Endothelial cell (in vitro differentiated cells): Measurements from ENCODE around the gene PCLO. TPM values are rescaled to one million over a fixed set of nuclear protein-coding genes. Genes with fewer than 3 reads are reported as not detected.
"Not testable (repeated sequence)": the region's sequence is repeated elsewhere in the genome, so short reads cannot be mapped to it uniquely, and the experiment has no call there.

Source experiments
- DNase-seq: peaks from one replicate; pipeline ENCODE4 v3.0.0; 2021; ENCODE audit warnings: low spot score
- H3K27ac Mint-ChIP-seq: one replicate; pipeline ENCODE4 v1.8.0; 2021; ENCODE audit warnings: mixed read lengths, inconsistent platforms; ENCODE audit not compliant: unreplicated experiment
- H3K27me3 Mint-ChIP-seq: one replicate; pipeline ENCODE4 v1.8.0; 2021; ENCODE audit warnings: mild to moderate bottlenecking, moderate library complexity, mixed read lengths, inconsistent platforms; ENCODE audit not compliant: unreplicated experiment
- H3K36me3 Mint-ChIP-seq: one replicate; pipeline ENCODE4 v1.8.0; 2021; ENCODE audit warnings: mild to moderate bottlenecking, low read depth, mixed read lengths, inconsistent platforms; ENCODE audit not compliant: unreplicated experiment
- H3K4me1 Mint-ChIP-seq: one replicate; pipeline ENCODE4 v1.8.0; 2021; ENCODE audit warnings: mild to moderate bottlenecking, mixed read lengths, inconsistent platforms; ENCODE audit not compliant: unreplicated experiment
- H3K4me3 Mint-ChIP-seq: one replicate; pipeline ENCODE4 v1.8.0; 2021; ENCODE audit warnings: mild to moderate bottlenecking, mixed read lengths, inconsistent platforms; ENCODE audit not compliant: unreplicated experiment
- H3K9me3 Mint-ChIP-seq: one replicate; pipeline ENCODE4 v1.8.0; 2021; ENCODE audit warnings: mixed read lengths, inconsistent platforms; ENCODE audit not compliant: unreplicated experiment
- total RNA-seq: library from RNA; stranded (reverse); fragmentation: NEBNext Ultra II Directional; extraction: Animal tissue kit (Norgen Biotek cat#: 25700); gene quantifications from one replicate; pipeline ENCODE4 v1.2.1, GENCODE V29; 2021; ENCODE audit not compliant: unreplicated experiment
- TF ChIP-seq, protein P1 (sequence below): fragments of 200-600 bp; sonication (generic); IDR thresholded peaks from one replicate; pipeline ENCODE4 v1.5.0; 2021; ENCODE audit warnings: antibody characterized with exemption; ENCODE audit not compliant: unreplicated experiment

The PCLO gene
- total RNA-seq, 1 donor from 2014 or later, result 5.1 TPM

DNA sequence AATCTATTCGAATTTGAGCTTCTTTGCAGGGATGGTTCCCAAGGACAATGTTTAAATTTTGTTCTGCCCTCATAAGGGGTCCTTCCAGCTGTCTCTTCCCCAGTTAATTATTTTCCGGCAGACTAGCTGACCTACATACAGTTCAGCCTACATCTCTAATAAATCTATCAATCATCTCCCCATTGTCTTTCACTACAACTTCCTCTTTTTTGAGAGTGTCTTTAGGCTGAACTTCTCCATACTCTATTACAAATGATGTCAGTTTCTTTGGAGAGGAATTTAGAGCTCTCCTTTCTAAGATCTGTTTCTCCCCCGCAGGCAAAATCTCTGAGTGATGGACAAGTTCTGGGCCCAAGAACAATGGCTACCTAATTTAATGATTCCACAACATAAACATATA is 122.2 kb downstream of the PCLO start:
- TF ChIP-seq, protein P1, sequence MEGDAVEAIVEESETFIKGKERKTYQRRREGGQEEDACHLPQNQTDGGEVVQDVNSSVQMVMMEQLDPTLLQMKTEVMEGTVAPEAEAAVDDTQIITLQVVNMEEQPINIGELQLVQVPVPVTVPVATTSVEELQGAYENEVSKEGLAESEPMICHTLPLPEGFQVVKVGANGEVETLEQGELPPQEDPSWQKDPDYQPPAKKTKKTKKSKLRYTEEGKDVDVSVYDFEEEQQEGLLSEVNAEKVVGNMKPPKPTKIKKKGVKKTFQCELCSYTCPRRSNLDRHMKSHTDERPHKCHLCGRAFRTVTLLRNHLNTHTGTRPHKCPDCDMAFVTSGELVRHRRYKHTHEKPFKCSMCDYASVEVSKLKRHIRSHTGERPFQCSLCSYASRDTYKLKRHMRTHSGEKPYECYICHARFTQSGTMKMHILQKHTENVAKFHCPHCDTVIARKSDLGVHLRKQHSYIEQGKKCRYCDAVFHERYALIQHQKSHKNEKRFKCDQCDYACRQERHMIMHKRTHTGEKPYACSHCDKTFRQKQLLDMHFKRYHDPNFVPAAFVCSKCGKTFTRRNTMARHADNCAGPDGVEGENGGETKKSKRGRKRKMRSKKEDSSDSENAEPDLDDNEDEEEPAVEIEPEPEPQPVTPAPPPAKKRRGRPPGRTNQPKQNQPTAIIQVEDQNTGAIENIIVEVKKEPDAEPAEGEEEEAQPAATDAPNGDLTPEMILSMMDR, result no peak
- no peak overlapping the region for H3K27ac Mint-ChIP-seq
- no peaks in the 10 kb centered on the region for H3K36me3 Mint-ChIP-seq
- no peak overlapping the region for H3K4me3 Mint-ChIP-seq
- H3K4me1 Mint-ChIP-seq, result peaks cover 5% of the 10 kb centered on the region
- H3K27me3 Mint-ChIP-seq, result no peaks in the 10 kb centered on the region
- no peak for DNase-seq
- no peaks in the 10 kb centered on the region for H3K9me3 Mint-ChIP-seq

DNA sequence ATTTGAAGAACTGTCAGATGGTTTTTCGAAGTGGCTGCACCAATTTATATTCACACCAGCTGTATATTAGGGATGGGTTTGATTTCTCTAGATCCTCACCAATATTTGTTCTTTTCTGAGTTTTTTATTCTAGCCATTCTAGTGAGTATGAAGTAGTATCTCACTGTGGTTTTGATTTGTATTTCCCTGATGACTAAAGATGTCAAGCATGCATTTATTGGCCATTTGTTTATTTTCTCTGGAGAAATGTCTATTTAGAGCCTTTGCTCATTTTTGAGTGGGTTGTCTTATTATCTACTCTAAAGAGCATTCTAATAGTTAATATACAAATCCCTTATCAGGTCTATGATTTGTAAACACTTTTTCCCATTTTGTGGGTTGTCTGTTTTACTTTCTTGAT is 123.9 kb downstream of the PCLO start:
- Mint-ChIP-seq H3K27ac (no peak overlapping the region), H3K36me3 (no peaks in the 10 kb centered on the region), H3K4me1 (peaks cover 5% of the 10 kb centered on the region), H3K4me3 (no peak overlapping the region), H3K27me3 (no peaks in the 10 kb centered on the region), H3K9me3 (no peaks in the 10 kb centered on the region)
- TF ChIP-seq, protein P1, result no peak
- DNase-seq, result no peak

DNA sequence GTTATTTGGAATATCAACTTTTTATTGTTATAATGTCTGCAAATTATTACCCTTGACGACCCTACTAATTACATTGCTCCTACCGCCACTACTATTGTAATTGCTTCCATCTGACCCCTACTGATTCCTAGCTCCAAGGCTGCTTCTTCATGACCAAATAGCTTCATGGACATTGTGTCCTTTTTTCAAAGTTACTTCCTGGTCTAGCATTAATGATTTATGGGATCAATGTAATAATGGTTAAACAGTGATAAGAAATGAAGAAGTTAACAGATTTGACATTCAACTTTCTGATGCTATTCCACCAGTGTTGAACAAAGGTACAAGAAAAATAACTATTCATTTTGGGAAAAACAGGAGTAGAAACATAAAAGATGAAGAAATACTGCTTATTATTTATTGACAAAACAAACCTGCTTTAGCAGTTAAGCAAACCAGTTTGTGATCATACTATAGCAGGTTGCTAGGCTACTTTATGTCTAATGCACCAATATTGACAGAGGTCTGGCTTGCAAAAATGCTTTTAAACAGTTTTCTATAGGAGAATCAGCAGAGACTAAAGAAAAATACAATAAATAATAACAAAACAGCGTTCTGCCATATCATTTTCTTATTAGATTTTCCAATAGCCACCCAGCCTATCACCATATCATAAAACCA is 125.8 kb downstream of the PCLO start:
- H3K4me3 Mint-ChIP-seq, result no peak overlapping the region
- DNase-seq, result no peak
- H3K9me3 Mint-ChIP-seq, result no peaks in the 10 kb centered on the region
- no peak overlapping the region for H3K27ac Mint-ChIP-seq
- no peaks in the 10 kb centered on the region for H3K36me3 Mint-ChIP-seq
- no peaks in the 10 kb centered on the region for H3K27me3 Mint-ChIP-seq
- TF ChIP-seq, protein P1, result no peak
- peaks cover 5% of the 10 kb centered on the region for H3K4me1 Mint-ChIP-seq

DNA sequence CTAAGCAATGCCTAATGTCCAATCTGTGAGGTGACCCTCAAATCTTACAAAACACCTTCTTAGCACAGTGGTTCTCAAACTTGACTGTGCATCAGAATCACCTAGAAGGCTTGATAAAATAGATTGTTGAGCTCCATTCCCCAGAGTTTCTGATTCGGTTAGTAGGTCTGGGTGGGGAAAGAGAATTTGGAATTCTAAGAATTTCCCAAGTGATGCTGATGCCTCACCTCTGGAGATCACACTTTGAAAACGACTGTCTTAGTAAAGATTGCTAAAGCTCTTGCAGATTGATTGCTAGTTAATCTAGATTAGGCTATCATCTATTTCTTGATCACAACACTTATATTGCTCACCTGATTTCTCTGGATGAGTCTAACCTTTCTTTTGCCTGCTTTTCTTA is 126.6 kb downstream of the PCLO start:
- H3K4me3 Mint-ChIP-seq, result no peak overlapping the region
- H3K9me3 Mint-ChIP-seq, result no peaks in the 10 kb centered on the region
- peaks cover 5% of the 10 kb centered on the region for H3K4me1 Mint-ChIP-seq
- H3K27ac Mint-ChIP-seq, result no peak overlapping the region
- no peak for DNase-seq
- H3K27me3 Mint-ChIP-seq, result no peaks in the 10 kb centered on the region
- TF ChIP-seq, protein P1, result no peak
- no peaks in the 10 kb centered on the region for H3K36me3 Mint-ChIP-seq

DNA sequence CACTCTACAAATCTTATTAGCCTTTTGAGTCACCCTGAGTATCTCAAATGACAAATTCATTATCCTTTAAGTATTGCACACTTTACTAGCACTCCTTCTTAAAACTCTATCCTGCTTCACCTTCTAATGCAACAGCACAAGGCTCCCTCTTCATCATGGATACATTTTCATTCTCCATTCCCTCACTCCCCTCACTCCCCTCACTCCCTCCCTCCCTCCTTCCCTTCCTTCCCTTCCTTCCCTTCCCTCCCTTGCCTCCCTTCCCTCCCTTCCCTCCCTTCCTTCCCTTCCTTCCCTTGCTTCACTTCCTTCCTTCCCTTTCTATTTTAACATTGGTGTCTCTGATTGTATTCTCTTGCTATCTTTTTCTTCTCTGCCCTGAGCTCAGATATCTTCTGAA is 130.5 kb downstream of the PCLO start:
- H3K27ac Mint-ChIP-seq, result no peak overlapping the region
- no peak for DNase-seq
- H3K36me3 Mint-ChIP-seq, result no peaks in the 10 kb centered on the region
- H3K4me1 Mint-ChIP-seq, result no peaks in the 10 kb centered on the region
- H3K27me3 Mint-ChIP-seq, result no peaks in the 10 kb centered on the region
- no peaks in the 10 kb centered on the region for H3K9me3 Mint-ChIP-seq
- TF ChIP-seq, protein P1, result no peak
- H3K4me3 Mint-ChIP-seq, result no peak overlapping the region

DNA sequence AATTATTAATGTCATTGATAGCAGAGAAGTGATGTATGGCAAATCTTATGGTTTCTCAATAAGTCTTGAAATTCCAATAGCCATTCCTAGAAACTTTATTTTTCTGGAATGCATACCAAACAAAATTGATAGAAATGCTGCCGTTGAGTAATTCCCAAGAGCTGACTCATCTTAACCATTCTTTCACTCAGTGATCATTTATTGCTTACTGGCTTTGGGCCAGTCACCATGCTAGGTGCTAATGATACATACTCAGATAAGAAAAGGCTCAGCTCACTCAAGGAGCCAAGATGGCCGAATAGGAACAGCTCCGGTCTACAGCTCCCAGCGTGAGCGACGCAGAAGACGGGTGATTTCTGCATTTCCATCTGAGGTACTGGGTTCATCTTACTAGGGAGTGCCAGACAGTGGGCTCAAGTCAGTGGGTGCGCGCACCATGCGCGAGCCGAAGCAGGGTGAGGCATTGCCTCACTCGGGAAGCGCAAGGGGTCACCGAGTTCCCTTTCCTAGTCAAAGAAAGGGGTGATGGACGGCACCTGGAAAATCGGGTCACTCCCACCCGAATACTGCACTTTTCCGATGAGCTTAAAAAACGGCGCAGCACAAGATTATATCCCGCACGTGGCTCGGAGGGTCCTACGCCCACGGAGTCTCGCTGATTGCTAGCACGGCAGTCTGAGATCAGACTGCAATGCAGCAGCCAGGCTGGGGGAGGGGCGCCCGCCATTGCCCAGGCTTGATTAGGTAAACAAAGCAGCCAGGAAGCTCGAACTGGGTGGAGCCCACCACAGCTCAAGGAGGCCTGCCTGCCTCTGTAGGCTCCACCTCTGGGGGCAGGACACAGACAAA is 138.6 kb downstream of the PCLO start:
- not testable (repeated sequence) for H3K4me1 Mint-ChIP-seq, H3K9me3 Mint-ChIP-seq, H3K27me3 Mint-ChIP-seq

More for the DNA sequence above, 138.6 kb downstream of the PCLO start:
- not testable (repeated sequence) for H3K36me3 Mint-ChIP-seq, H3K4me3 Mint-ChIP-seq, H3K27ac Mint-ChIP-seq, DNase-seq
